ENCODE results near the gene DLG1.

DLG1 gene

DNA sequence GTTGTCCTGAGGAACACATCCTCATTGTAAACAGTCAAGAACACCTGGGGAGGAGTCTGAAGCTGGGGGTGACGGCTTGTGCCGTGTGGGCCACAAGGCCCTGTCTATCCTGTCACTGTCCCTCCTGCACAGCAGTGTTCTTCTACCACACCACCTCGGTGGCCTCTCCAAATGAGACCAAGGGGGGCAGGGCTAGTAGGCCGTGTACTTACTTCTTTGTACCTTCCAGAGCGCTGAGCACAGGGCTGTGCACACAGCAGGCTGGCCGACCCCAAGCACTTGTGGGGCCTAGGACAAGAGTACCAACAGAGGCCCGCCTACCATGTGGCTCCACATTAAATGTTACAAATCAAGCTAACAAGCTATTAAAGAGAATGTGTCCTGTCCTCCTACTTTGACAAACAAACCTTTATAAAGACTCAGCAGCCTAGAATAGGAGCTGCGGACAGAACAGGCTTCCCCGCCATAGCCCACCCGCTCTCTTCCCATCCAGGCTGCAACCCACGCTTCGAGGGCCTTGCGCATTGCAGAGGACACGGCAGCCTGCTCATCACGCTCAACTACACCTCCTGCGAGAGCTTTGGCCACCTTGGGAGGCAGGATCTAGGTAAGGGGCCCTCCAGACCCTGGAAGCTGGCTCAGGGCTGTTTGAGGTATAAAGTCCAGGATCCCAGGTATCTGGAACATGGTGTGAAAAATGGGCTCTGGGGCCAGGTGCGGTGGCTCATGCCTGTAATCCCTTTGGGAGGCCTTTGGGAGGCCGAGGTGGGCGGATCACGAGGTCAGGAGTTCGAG, 299.2 kb downstream of the DLG1 start:
- no peak for DNase-seq (ENCODE audit: low read depth in 2 of 2)

DNA sequence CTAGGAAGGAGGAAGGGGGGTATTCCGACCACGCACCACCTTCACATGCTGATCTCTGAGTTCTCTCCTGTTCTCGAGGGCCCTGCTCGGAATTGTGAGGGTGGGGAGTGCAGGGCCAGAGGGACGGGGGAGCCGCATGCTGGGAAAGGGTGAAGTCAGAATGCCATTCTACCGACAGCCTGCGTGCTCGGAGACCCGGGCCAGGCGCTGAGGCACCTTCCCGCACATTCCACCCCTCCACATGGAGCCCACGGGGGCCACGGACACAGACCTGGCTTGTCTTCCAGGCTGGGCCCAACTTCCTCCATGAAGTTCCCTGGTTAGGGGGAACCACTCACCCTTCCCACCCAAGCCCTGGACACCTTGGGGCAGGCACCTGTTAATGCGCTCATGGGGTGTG, 301.1 kb downstream of the DLG1 start:
- no peak for DNase-seq (ENCODE audit: low read depth in 2 of 2)

DNA sequence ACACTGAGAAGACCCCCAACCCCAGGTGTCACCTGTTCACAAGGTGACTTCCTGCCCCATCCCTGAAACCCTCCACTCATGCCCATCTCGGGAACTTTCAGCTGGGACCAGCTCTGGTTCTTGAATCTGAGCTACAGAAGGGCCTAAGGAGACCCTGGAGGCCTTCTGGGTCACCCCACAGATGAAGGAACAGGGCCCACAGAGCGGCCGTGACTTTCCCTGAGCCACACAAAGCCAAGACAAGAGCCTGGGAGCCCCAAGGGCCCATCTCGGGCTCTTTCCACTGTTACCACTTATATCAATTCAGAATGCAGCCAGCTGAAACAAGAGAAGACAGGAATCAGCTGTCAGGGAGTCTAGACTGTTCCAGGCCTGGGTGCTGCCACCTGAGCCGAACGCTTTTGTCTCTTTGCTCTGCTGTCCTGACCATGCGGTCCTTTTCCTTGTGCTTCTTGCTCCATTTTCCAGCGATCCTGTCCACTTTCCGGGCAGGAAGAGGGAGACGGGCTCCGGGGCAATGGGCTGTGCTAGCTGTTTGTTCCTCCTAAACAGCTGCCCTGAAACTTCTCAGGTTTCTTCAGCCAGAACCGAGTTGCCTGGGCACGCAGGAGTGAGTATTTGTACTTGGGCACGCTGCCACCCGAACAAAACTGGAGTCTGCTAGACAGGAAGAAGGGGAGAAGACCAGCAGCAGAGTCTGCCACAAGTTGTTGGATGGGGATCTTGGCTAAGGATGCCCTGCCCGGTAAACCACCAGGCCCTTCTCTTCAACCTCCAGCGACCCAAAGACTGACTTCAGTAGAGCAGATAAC, 301.8 kb downstream of the DLG1 start:
- no peak for DNase-seq (ENCODE audit: low read depth in 2 of 2)

DNA sequence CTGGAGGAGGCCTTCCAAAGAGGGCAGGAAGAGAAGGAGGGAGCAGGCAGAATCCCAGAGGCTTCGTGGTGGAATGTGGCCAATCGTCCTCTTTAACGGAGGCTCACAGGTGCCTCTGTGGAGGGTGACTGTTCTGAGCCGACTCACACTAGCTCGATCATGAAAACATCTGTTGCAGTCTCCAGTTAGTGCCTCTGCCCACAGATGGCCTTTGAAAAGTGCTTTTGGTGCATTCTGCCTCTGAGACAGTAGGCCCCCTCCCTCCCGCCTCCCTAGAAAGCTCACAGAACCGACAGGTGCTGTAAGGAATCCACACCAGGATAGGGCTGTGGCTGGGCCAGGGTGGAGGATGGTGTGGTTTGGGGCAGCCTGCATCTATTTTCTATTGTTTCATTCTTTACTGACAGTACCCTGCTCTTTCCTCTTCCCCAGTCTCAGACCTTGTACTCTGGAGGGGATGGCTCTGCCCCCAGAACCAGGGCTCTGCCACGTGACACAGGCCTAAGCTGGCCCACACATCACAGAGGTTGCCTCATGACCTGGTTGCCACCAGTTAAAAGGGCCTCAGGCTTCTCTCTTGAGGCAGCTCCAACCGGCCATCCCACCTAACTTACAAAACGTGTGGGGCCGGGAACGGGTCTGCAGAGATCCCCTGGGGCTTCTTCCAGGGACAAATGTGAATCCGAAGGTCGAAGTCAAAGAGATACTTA, 302.6 kb downstream of the DLG1 start:
- DNase-seq (ENCODE audit: low read depth in 2 of 2) = no peak

DNA sequence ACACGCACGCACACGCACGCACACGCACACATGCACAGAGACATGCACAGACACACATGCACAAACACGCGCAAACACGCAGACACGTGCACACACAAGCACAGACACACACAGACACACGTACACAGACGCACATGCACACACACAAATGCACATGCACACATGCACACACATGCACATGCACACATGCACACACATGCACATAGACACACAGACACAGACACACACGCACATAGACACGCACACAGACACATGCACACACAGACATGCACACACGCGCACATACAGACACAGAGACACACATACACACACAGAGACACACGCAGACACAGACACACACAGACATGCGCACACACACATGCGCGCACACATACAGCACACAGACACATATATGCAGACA, 303.4 kb downstream of the DLG1 start:
- no peak for DNase-seq (ENCODE audit: low read depth in 2 of 2)

DNA sequence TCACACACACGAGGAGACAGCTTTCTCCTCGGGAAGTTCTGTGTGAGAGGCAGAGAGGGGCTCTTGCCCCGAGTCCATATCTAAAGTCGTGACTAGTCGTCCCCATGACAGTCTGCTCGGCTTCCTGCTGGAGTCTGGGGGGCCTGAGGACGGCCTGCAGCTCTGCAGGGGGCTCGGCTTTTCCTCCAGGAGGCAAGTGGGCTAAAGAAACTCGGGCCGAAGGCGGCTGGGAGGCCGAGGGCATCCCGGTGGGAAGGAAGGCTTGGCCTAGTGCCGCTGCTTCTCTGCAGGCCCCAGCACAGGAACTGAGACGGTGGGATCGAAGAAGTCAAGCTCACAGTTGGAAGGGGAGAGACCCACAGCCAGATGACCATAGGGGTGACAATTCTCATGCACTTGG, 304.4 kb downstream of the DLG1 start:
- DNase-seq (ENCODE audit: low read depth in 2 of 2) = no peak
